Stimulated activated CD8-positive, alpha-beta memory T cell treated with anti-CD3 and anti-CD28 coated beads, Interleukin-12 subunit alpha, Interleukin-12 subunit beta, amount 100 ng/mL, for 4 hours (primary cell): Measurements from ENCODE around the gene OSBPL6.

Experiments
- DNase-seq: peaks from one replicate; pipeline ENCODE4 v3.0.0-alpha.2; 2020; ENCODE audit warnings: low read depth

OSBPL6 gene

DNA sequence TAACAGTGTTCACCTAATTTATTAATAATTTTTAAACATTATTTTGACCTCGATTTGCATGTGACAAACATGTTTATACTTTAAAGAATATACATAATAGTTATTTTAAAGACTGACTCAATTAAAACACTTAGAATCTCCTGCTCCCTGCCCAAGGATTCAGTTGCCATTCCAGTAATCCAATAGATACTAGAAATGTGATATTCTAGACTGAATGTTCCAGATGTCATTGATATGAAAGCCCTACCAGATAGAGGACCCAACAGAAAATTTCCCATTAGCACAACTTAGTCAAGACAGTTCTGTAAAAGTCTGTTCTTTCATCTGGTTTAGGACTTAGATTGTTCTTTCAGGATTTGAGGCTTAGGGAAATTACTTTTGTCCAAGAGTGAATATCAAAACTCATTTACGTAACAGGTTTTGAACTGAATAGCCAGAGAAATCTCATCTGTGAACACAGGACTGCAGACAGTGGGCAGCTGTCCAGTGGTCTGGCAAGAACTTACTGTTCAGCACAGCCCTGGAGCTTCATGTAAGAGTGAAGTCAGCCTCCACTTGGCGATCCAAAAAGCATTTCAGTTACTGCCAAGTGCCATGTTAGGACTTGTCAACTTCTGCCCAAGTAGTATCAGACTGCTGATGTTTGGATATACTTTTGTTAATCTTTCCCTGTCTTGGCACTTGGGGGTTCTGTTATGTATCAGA, 77.5 kb downstream of the OSBPL6 start:
- DNase-seq, result no peak

DNA sequence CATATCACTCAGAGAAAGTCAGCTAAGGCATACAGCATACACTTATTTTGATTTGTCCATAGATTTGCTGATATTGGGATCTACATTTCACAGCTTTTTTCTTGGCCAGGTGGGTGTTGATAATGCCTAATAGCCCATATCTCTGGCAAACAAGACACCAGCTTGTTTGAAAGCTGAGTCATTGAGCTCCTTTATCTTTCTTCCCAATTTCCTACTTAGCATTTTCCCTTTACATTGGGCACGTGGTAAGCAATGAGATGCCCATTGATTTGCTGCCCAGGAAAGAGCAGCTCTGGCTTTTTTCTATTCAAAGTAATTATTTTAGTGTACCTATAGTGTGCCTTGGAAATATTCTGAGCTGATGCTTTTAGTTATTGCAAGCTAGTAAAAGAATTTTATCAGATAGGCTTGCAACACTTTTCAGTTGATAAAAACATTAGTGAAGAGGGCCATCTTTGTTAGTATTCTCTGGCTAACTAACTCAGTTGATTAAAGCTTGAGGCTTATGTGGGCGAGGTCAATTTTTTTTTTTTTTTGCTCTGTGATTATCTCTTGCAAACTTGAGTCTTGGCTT, 79.6 kb downstream of the OSBPL6 start:
- DNase-seq, result no peak

DNA sequence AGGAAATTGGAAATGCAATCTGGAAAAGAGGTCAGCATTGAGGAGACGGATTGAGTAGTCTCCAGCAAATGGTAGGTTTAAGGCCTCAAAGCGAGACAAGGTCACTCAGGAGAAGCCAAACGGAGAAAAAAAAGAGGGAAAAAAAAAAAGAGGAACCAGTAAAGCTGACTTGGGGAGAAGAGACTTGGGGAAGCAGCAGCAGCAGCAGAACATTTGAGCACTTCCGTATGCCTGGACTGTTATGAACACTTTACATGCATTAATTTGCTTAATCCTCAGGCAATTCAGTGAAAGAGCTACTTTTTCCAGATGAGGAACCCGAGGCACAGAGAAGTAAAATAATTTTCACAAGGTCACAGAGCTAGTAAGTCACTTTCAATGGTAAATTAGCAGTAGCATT, 81.3 kb downstream of the OSBPL6 start:
- no peak for DNase-seq

DNA sequence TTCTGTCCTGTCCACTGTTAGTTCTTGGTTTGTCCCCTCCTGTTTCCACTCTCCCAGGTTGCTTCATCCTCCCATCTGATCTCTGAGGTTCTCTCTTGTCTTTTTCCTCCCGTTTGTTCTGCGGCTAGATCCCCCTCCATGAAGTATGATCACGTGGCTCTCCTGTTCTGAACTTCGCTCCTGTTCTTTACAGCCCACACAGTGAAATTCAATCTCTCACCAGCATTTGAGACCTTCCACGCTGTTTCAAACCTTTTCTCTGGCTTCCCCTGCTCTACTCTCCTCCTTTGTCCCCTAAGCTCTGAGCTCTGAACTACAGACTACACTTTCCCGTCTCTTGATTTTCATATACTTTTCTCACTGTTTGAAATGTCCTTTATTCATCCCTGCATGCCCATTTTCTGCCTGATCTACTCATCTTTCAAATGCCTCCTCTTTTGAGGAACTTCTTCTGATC, 83.5 kb downstream of the OSBPL6 start:
- no peak for DNase-seq

DNA sequence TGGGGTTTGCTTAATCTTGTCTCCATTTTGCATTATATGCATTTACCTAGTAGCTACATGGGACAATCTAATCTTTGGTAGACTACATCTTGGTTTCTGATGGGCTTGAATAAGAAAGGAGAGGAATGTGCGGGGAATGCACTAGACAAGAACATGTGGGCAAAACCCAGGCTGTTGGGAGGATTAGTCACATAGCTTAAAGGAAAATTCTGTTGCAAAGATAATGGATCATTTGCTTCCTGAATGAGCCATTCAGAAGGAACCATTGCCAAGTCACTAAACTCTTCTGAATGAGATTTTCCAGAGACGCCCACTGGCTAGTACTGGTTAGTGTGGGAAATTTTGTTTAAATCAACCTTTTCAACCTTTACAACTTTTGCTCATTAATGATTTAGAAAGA, 84.8 kb downstream of the OSBPL6 start:
- DNase-seq, result no peak

DNA sequence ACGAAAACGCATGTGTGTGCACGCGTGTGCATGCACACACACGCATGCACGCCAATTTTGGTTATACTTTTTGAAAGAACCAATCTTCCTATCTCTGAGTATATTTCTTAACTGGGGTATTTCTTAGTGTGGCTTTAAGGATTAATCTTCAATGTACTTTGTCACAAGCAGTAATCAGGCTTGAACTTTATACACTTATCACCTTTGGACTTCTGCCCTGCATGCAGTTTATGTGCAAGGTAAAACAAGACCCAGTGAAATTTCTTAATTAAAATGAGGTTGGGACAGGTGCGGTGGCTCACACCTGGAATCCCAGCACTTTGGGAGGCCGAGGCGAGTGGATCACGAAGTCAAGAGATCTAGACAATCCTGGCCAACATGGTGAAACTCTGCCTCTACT, 85.3 kb downstream of the OSBPL6 start:
- DNase-seq, result no peak

DNA sequence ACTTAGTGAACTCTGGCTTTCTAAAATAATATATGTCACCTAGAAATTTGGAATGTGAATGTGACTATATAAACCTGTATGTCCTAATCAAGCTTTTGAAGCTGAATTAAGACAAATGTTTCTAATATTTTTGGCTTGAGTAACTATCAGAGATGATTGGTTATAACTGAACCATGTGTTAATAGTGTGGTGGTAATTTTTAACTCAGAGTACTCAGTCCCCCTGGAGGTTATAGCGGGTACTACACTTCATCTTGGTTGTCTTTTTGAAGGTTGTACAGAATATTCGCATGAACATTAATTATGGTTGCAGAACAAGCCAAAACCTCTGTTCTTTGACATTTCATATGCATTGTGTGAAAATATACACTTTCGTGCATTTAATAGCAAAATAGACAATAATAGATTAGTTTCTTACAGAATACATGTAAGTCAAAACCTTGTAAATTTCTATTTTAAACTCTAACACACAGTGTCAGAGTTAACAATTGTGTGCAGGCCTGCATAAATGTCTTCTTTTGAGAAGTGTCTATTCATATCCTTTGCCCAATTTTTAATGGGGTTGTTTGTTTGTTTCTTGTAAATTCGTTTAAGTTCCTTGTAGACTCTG, 86.0 kb downstream of the OSBPL6 start:
- no peak for DNase-seq

DNA sequence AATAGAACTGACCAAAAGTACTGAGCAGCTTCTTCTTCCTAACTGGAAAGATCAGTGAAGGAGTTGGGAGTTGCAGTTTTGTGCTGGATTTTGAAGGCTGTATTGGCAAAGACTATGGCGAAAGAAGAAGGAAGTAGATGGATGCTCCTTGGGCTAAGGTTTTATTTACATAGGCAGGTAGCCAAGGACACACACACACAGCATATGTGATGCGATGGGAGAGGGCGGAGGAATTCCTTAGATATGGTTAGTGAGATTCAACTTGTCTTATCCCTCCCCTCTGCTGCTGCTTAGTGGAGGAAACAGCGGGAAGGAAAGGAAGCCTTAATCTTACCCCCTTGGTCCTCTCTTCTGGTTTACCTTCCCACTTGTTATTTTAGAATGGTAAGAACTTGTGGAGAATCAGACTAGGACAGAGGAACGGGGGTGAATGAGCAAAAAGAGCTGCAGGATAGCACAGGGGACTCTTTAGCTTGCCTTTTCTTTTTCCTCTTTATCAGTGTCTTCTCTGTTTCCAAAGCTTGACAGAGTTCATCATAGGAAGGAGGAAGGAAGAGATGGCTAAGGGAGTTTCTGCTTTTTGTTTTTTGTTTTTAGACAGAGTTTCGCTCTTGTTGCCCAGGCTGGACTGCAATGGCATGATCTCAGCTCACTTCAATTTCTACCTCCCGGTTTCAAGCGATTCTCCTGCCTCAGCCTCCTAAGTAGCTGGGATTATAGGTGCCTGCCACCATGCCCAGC, 87.9 kb downstream of the OSBPL6 start:
- DNase-seq, result no peak

DNA sequence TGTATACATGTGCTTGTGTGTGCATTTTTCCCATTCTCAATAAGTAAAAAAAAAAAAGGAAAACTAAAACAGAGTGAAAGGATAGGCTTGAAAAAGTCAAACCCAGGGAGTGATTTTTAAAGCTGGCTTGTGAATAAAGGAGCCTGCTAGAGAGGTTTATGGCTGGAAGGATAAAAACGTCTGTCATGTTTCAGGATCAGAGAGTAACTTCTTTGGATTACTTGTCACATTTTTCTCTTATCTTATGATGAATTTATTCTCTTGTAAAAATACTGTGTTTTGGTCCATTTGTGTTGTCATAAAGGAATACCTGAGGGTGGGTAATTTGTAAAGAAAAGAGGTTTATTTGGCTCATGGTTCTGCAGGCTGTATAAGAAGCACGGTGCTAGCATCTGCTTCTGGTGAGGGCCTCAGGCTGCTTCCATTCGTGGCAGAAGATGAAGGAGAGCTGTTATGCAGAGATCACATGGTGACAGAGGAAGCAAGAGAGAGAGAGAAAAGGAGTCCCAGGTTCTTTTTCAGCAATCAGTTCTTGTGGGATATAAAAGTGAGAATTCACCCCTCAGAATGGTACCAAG, 89.1 kb downstream of the OSBPL6 start:
- no peak for DNase-seq

DNA sequence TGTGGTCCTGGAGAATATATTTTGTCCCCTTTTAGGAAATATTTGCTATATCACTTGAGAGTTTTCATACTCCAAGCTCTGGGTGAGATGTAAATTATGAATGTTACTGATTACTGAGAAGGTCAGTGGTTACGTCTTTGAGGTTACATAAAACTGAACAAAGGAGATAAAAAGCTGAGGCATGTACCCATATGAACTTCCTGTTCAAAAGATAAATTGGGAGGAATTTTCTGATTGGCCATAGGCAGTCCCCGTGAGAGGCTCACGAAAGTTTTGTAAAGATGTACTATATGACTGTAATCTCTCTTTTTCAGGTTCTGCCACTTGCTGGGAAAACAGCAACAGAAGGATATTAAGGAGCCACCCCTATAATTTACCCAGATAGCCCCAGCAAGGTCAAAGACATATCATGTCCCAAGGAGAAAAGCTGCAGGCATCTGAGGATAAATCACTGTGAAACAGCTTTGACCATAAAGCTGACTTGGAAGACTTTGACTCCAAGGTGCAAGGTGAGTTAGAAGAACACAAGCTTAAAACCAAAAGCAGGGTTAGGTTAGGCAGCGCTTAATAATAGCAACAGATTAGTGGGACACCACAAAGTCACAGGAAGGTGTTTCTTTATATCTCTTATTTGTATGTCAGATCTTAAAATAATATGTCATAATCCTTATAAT, 90.4 kb downstream of the OSBPL6 start:
- no peak for DNase-seq

DNA sequence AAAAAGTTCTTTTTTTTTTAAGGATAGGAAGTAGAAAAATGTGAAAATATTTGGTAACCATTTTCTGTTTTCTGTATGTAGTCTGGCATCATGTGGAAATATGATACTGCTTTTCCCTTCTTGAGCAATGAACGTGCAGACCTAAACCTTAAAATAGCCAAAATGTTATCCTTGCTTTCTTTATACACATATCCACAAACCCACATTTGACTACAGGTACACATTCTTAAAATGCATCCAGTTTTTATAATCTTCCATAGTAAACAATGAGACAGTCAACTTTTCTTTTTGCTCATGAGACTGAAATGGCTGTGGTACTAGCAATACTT, 90.9 kb downstream of the OSBPL6 start:
- DNase-seq, result no peak

DNA sequence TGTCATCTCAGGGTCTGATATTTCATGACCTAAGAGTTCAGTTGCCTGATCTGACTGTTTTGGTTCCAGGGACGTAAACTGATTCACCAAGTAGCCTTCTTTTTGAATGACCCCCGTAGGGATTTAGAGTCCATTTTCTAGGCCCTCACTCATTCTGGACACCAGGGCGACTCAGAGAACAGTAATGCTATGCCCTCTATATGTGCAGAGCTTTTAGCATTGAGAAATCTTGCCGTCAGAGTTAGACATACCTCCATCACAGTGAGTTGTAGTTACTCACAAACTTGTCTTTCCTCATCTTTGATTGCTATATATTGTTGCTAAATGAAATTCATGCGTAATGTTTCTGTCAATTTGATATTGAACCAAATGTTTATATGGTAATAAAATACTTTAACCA, 92.3 kb downstream of the OSBPL6 start:
- no peak for DNase-seq

DNA sequence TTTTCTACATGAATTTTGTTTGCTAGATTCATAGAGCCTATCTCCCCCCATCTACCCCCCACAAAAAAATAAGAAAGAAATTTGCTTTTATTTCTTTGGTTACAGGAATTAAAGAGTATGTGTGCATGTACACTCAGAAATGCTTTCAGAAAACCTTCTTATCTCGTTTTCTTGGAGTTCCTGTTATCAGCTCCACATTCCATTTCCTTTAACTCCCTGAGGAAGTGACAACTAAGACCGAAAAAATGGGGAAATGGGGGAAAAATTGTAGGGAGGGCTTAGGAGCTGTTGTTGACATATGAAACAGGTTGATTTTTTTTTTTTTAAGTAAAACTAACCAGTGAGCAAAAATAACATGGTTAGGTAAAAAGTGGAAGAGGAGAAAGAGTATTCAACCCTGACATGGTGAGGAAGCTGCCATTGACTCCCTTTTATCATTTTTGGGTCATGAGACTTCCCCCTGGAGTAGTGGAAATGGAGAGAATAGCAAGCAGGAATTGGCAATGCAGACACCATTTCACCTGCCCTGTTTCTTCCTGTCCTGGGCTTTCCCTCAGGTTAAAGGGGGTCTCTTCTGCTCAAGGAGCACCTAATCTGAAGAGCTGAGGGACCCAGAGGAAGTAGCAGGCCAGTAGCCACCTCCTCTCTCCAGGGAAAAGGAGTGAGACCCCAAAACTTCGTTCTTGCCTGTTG, 93.5 kb downstream of the OSBPL6 start:
- no peak for DNase-seq

DNA sequence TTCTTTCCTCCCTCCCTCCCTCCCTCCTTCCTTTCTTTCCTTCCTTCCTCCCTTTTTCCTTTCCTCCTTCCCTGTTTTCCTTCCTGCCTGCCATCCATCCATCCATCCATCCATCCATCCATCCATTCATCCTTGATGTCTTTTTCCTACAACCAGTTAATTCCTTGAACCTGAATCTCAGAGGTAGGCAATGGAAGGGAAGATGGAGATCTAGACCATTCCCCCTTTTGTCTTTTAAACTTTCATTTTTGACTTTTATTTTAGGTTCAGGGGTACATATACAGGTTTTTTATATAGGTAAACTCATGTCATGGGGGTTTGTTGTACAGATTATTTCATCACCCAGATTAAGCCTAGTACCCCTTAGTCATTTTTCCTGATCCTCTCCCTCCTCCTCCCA, 97.4 kb downstream of the OSBPL6 start:
- no peak for DNase-seq

DNA sequence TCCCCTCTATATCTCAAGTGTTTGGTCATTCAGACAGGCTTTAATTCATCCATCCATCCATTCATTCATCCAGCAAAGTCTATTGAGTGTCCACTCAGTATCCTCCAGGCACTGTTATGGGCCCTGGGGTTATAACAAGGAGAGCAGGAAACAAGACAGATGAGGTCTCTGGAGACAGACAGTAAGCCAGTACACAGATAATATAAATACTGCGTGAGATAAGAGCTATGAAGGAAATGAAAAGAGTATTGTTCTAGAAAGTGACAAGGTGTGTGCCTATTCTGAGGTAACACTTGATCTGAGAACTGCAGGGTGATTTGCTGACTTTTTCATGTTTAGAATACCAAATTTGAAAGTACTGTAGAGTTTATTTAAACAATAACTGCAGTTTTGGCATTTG, 98.3 kb downstream of the OSBPL6 start:
- DNase-seq, result no peak

DNA sequence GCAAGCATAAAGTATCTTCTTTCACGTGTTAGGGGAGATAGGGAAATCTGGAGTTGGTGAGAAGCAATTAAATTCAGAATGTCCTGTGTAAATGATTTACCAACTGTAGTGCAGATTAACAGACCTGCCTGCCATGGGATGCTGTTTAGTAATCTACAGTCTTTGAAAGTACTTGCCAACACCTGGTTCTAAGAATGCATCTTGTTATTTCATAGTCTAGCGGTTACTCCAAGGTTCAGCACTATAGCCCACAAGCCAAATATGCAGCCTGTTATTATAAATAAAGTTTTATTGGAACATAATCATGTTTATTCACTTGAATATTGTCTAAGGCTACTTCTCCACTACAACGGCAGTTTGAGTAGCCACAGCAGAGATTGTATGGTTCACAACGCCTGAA, 100.8 kb downstream of the OSBPL6 start:
- DNase-seq, result no peak

DNA sequence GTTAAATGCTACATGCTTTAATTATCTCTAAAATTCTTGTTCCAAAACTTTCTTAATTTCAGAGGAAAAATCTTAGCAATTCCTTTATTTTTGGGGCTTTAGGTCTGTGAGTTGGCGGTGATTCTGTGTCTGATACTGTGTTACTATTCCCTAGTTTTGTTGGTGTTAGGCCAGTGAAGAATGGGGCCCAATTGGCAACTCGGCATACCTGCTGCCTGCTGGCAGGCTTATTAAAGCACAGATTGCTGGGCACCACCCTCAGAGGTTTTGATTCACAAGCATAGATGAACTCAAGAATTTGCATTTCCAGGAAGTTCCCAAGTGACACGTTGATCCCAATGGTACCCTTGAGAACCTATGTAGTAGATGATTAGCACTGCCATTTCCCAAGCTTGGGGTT, 101.6 kb downstream of the OSBPL6 start:
- no peak for DNase-seq

DNA sequence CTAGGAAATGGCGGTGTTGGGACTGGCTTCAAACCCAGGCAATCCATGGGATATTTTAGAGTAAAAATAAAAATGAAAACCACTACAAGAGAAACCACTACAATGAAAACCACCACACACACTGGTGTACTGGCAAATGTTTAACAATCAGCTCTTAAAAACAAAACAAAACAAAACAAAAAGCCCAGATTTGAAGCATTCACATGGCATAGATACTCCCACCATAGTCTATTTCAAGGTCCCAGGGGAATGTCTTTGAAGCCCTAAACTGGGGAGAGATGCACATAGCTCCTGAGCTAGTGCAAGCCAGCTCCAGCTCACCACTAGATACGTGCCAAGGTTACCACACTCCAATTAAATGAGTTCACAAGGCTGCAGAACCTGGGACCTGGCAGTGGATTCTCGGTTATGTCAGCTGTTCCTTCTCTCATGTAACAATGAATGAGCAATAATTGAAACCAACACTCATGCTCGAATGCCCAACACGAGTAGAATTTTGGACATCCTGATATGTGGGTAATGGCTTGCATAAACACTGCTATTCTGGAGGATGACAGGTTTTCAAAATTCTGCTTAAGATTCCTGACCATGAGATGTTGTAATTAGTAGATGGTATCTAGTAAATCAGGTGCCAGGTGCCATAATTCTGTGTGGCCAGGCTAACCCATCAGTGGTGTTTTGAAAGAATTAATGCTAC, 102.2 kb downstream of the OSBPL6 start:
- no peak for DNase-seq

DNA sequence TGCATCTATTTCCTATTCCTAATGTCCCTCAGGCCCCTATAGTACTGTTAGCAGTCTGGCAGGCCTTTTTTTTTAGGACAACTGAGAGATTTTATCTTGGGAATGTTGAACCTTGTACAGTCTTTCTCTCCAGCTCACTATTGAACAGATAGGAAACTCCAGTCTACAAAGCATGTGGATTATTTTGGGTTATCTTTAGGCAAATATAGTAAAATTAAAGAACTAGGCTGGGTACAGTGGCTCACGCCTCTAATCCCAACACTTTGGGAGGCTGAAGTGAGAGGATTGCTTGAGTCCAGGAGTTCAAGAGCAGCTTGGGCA, 102.7 kb downstream of the OSBPL6 start:
- no peak for DNase-seq

DNA sequence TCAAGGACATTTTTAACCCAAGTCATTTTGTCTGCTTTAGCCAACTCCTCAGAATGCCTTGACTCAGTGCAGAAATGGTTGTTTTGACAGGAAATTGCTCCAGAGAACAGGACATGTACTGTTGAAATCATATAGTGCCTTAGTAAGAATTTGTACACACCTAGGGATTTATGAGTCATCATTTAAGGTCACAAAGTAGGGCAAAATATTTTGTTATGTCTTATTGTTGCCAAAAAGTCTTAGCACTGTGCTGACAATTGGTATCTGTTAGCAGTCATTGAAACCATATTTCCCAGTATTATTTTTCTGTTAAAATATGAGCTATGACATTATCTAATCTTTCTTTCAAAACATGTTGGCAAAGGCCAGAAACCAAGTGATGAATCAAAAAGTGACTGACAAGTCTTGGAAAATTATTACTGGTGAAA, 104.5 kb downstream of the OSBPL6 start:
- no peak for DNase-seq

DNA sequence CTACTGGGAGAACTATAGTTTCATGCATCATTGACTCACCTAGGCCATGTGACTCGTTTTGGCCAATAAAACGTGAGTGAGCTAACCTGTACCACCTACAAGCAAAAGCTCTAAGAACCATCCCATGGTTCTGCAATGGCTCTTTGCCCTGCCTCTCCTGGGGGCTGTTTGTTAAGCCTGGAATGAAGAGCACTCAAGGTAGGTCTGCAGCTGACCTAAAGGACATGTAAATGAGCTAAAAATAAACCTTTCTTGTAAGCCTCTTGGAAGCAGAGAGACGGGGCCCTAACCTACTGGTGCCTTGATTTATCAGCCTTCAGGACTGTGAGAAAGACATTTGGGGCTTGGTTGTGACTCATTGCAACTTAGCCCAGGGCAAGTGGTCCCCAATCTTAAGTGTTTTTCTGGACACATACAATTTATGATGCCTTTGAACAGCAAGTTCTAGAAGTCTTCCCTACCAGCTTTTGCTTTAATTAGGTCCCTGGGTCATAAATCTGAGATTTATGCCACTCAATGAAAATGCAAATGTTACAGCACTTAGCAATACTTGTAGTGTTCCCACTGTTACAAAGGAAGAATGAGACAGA, 107.4 kb downstream of the OSBPL6 start:
- DNase-seq, result no peak
